ENCODE measurements around the gene LIMK2.

Gene LIMK2

DNA sequence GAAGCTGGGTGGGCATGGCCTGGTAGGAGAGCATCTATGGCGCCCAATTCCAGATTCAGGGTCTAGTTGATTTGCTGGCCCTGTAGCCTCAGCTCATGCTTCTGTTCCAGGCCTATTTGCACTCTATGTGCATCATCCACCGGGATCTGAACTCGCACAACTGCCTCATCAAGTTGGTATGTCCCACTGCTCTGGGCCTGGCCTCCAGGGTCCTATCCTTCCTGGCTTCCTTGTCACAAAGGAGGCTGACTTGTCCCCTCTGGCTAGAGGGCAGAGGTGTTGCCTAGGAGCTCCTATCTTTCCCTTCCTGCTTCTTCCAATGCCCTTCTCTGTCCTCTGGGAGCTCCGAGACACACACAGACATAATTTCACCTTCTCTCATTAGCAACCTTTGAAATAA is 58.9 kb downstream of the LIMK2 start:
- DNase-seq (ENCODE audit: low read depth in 2 of 3, low spot score in 2 of 3) = no peak

DNA sequence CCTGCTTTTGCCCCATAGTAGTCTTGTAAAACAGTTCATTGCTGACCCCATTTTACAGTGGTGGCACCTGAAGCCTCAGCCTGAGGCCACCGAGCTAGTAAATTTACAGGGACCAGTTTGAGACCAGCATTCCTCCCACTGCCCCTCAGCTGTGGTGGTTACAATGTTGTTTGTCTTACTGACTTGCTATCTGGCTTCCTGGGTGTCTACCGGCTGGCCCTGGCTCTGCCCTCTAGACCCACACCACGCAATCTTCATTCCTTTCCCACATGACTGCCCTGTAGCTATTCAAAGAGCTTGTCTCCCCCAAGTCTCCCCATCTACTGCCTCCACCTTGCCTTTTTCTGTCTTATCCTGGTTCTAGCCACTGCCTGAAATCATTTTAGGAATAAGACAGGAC is 59.4 kb downstream of the LIMK2 start:
- DNase-seq (ENCODE audit: low read depth in 2 of 3, low spot score in 2 of 3) = no peak

DNA sequence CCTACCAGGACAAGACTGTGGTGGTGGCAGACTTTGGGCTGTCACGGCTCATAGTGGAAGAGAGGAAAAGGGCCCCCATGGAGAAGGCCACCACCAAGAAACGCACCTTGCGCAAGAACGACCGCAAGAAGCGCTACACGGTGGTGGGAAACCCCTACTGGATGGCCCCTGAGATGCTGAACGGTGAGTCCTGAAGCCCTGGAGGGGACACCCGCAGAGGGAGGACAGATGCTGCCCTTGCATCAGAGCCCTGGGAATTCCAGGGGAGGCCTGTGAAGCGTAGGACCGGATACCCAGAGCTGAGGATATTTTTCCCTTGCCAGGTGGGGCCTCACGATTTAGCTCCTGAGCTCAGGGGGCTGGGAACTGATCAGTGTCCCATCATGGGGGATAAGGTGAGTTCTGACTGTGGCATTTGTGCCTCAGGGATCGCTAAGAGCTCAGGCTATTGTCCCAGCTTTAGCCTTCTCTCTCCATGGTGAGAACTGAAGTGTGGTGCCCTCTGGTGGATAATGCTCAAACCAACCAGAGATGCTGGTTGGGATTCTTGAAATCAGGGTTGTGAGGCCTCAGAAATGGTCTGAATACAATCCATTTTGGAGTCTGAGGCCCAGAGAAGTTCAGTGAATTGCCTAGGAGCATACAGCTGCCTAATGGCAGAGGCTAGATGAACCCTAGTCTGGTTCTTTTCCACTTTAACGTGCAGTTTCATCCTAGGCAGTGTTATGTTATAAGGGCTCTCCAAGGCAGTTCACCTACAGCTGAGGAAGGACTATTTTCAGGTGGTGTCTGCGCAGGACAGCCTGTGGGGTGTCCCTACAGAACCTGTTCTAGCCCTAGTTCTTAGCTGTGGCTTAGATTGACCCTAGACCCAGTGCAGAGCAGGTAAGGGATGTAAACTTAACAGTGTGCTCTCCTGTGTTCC is 60.7 kb downstream of the LIMK2 start:
- no peak for DNase-seq (ENCODE audit: low read depth in 2 of 3, low spot score in 2 of 3)

DNA sequence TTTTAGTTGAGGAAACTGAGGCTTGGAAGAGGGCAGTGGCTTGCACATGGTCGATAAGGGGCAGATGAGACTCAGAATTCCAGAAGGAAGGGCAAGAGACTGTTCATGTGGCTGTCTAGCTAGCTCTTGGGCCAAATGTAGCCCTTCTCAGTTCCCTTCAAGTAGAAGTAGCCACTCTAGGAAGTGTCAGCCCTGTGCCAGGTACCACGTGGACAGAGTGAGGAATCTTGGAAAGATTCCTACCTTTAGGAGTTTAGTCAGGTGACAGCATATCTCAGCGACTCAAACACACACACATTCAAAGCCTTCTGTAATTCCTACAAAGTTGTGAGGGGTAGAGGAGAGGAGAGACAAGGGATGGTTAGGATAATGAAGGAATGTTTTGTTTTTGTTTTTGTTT is 61.9 kb downstream of the LIMK2 start:
- DNase-seq (ENCODE audit: low read depth in 2 of 3, low spot score in 2 of 3) = no peak

DNA sequence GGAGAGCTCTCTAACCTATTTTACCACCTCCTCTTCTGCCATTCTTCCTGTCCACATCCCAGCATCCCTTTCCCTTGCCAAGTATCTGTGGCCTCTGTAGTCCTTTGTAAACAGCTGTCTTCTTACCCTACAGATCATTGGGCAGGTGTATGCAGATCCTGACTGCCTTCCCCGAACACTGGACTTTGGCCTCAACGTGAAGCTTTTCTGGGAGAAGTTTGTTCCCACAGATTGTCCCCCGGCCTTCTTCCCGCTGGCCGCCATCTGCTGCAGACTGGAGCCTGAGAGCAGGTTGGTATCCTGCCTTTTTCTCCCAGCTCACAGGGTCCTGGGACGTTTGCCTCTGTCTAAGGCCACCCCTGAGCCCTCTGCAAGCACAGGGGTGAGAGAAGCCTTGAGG is 62.9 kb downstream of the LIMK2 start:
- DNase-seq (ENCODE audit: low read depth in 2 of 3, low spot score in 2 of 3) = no peak

DNA sequence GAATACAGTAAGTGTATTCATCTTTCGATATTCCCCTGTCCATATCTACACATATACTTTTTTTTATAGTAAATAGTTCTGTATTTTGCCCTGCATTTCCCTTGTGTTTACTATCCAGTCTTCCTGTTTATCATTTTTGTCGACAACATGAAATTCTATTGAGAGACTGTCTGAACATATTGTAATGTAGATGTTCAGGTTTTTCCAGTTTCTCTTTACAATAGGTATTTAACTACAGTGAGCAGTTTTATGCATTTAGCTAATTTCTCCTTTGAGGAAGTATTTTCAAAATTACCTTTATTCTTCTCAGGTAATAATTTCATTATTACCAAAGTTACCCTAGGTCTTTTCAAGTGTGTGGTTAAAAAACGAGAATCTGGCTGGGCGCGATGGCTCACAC is 63.5 kb downstream of the LIMK2 start:
- no peak for DNase-seq (ENCODE audit: low read depth in 2 of 3, low spot score in 2 of 3)

DNA sequence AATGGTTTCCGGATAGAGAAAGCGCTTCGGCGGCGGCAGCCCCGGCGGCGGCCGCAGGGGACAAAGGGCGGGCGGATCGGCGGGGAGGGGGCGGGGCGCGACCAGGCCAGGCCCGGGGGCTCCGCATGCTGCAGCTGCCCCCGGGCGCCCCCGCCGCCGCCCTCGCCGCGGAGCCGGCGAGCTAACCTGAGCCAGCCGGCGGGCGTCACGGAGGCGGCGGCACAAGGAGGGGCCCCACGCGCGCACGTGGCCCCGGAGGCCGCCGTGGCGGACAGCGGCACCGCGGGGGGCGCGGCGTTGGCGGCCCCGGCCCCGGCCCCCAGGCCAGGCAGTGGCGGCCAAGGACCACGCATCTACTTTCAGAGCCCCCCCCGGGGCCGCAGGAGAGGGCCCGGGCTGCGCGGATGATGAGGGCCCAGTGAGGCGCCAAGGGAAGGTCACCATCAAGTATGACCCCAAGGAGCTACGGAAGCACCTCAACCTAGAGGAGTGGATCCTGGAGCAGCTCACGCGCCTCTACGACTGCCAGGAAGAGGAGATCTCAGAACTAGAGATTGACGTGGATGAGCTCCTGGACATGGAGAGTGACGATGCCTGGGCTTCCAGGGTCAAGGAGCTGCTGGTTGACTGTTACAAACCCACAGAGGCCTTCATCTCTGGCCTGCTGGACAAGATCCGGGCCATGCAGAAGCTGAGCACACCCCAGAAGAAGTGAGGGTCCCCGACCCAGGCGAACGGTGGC is 64.5 kb downstream of the LIMK2 start:
- no peak for DNase-seq (ENCODE audit: low read depth in 2 of 3, low spot score in 2 of 3)

DNA sequence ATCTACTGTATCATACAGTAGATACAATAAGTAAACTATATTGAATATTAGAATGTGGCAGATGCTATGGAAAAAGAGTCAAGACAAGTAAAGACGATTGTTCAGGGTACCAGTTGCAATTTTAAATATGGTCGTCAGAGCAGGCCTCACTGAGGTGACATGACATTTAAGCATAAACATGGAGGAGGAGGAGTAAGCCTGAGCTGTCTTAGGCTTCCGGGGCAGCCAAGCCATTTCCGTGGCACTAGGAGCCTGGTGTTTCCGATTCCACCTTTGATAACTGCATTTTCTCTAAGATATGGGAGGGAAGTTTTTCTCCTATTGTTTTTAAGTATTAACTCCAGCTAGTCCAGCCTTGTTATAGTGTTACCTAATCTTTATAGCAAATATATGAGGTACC is 65.6 kb downstream of the LIMK2 start:
- no peak for DNase-seq (ENCODE audit: low read depth in 2 of 3, low spot score in 2 of 3)

DNA sequence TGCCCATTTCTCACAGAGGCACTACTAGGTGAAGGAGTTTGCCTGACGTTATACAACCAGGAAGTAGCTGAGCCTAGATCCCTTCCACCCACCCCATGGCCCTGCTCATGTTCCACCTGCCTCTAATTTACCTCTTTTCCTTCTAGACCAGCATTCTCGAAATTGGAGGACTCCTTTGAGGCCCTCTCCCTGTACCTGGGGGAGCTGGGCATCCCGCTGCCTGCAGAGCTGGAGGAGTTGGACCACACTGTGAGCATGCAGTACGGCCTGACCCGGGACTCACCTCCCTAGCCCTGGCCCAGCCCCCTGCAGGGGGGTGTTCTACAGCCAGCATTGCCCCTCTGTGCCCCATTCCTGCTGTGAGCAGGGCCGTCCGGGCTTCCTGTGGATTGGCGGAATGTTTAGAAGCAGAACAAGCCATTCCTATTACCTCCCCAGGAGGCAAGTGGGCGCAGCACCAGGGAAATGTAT is 66.1 kb downstream of the LIMK2 start:
- no peak for DNase-seq (ENCODE audit: low read depth in 2 of 3, low spot score in 2 of 3)

DNA sequence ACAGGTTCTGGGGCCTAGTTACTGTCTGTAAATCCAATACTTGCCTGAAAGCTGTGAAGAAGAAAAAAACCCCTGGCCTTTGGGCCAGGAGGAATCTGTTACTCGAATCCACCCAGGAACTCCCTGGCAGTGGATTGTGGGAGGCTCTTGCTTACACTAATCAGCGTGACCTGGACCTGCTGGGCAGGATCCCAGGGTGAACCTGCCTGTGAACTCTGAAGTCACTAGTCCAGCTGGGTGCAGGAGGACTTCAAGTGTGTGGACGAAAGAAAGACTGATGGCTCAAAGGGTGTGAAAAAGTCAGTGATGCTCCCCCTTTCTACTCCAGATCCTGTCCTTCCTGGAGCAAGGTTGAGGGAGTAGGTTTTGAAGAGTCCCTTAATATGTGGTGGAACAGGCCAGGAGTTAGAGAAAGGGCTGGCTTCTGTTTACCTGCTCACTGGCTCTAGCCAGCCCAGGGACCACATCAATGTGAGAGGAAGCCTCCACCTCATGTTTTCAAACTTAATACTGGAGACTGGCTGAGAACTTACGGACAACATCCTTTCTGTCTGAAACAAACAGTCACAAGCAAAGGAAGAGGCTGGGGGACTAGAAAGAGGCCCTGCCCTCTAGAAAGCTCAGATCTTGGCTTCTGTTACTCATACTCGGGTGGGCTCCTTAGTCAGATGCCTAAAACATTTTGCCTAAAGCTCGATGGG is 66.7 kb downstream of the LIMK2 start:
- DNase-seq (ENCODE audit: low read depth in 2 of 3, low spot score in 2 of 3) = no peak

DNA sequence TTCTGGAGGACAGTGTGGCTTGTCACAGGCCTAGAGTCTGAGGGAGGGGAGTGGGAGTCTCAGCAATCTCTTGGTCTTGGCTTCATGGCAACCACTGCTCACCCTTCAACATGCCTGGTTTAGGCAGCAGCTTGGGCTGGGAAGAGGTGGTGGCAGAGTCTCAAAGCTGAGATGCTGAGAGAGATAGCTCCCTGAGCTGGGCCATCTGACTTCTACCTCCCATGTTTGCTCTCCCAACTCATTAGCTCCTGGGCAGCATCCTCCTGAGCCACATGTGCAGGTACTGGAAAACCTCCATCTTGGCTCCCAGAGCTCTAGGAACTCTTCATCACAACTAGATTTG is 67.2 kb downstream of the LIMK2 start:
- no peak for DNase-seq (ENCODE audit: low read depth in 2 of 3, low spot score in 2 of 3)

DNA sequence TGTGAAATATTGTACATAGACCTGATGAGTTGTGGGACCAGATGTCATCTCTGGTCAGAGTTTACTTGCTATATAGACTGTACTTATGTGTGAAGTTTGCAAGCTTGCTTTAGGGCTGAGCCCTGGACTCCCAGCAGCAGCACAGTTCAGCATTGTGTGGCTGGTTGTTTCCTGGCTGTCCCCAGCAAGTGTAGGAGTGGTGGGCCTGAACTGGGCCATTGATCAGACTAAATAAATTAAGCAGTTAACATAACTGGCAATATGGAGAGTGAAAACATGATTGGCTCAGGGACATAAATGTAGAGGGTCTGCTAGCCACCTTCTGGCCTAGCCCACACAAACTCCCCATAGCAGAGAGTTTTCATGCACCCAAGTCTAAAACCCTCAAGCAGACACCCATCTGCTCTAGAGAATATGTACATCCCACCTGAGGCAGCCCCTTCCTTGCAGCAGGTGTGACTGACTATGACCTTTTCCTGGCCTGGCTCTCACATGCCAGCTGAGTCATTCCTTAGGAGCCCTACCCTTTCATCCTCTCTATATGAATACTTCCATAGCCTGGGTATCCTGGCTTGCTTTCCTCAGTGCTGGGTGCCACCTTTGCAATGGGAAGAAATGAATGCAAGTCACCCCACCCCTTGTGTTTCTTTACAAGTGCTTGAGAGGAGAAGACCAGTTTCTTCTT is 67.9 kb downstream of the LIMK2 start:
- no peak for DNase-seq (ENCODE audit: low read depth in 2 of 3, low spot score in 2 of 3)

DNA sequence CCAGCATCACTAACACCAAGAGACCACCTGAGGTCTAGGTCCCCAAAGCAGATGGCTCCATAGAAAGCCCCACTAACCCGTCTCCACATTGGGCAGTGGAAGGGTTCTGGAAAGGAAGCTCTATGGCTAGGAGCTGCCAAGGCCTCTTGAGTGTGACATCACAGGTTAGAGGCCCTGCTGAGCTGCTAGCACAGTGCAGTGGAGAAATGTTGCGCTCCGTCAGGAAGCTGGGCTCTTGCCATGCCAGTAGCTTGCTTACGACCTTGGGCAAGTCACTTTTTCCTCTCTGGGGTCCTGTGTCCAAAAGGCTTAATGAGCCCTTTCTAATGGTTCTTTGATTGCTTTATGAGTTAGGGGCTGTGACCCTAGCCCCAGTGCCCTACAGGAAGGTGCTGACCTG is 69.6 kb downstream of the LIMK2 start:
- DNase-seq (ENCODE audit: low read depth in 2 of 3, low spot score in 2 of 3) = no peak

DNA sequence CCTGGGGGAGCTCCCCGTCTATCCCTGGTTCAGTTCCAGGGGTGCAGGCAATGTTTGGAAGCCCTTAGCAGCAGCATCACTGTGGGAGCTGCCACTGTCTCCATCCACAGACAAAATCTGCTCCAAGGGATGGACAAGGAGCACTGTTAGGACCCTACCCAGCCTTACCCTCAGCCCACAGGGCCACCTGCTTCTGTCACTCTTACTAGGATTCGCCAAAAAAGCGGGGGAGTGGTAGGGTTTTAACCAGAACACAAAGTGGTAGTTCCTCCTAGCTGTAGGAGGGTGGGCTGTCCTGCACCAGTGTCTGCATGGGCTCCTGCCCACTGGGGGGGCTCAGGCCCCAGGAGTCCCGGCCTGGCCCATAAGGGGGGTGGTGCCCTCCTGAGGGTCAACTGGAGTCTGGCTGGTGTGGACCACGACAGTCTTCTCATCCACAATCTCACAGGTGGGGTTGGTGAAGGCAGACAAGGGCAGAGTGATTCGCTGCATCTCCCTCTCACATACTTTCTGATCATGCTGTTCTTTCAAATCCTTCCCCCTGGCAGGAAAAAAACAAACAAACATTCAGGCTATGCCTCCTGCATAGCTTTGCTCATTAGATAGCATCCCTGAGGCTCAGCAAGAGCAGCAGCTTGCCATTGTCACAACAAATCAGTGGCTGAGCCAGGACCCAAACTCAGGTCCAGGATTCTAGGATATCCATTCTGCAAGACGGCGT is 70.8 kb downstream of the LIMK2 start:
- no peak for DNase-seq (ENCODE audit: low read depth in 2 of 3, low spot score in 2 of 3)

DNA sequence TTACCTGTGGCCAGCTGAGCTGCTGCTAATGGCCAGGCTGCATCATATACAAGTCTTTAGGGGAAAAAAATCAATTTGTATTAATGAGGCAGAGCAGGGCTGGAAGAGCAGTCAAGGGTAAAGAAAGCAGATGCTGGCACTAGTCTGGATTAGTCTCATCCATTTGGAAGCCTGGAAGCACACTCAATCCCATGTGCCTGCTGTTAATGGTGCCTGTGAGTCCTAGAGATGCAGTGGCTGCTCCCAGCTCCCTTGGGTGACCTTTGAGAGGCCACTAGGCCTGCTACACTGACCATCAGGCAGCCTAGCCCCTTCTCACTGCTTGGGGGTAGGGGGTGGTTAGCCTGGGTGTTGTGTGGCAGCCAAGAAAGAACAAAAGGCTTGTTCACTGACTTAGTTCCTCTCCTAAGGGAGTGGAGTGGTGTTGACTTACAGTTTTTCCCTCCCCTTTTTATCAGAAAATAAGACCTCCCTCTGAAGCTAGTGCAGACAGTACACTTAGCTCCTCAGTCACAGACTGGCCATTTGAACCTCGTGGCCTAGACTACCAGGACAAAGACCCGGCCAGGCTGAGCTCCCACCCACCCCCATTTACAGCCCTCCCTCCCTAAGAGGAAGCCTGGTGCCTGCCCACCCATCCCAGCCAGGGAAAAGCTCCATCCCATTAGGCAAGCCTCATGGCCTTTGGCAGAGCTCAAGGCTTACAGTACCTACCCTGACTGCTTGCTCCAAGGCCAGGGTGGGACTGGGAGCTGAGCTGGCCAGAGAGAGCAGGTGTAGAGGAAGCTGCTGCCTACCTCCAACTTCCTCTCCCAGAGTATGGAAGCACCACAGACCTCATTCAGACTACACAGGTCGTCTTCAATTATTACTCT is 72.4 kb downstream of the LIMK2 start:
- DNase-seq (ENCODE audit: low read depth in 2 of 3, low spot score in 2 of 3) = no peak

DNA sequence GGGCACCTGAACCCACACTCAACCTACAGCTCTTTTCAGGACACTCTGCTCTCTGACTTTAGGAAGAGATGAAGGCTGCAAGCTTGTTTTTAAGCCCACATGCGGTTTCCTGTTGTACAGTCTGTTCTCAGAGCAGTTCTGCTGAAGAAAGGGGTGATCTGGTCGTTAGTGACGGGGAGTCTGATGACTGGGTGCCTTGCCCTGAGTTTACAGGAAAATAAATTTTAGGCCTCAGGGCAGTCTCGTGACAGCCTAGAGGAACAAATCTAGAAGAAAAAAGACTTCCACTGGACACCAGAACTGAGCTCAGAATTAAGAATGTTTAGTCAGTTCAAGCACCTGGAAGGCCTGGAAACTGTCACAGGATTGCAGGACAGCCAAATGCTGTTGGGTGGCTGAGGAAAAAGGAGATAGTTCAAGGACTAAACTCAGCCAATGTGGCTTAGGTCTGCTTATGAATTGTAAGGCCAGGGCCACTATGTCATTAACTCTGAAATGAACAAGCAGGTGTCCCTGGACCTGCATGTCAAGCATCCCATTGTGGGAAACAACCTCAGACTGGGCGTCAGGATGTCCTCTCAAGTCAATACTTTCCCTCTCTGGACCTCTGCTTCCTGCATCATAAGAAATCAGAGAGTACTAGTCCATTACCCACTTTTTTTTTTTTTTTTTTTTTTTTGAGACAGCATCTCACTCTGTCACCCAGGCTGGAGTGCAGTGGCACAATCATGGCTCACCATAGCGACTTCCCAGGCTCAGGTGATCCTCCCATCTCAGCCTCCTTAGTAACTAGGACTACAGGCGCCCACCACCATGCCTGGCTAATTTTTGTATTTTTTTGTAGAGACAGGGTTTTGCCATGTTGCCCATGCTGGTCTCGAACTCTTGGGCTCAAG is 74.5 kb downstream of the LIMK2 start:
- no peak for DNase-seq (ENCODE audit: low read depth in 2 of 3, low spot score in 2 of 3)

DNA sequence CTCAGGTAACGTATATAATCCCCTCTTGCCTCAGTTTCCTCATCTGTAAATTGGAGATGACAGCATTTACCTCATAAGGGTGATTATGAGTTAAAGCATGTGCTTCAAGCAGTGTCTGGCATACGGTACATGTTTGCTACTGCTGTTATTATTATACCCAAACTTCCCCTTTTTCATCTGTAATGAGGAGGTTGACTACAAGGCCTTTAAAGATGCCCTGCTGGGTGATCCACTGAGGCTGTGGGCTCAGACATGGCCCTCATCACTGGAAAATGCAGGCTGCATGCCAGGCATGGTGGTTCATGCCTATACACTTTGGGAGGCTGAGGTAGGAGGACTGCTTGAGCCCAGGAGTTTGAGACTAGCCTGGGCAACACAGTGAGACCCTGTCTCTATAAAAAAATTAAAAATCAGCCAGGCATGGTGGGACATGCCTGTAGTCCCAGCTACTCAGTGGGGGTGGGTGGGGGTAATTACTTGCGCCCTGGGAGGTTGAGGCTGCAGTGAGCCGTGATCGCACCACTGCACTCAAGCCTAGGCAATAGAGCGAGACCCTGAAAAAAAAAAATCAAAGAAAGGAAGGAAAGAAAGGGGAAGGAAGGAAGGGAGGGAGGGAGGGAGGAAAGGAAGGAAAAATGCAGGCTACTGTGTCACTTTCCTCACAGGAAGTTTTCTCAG is 75.9 kb downstream of the LIMK2 start:
- no peak for DNase-seq (ENCODE audit: low read depth in 2 of 3, low spot score in 2 of 3)
